Fibroblast of the aortic adventitia (primary cell): ENCODE results near the gene ZNF658. TPM values are rescaled to one million over a fixed set of nuclear protein-coding genes. Genes with fewer than 3 reads are reported as not detected.
"Not testable (repeated sequence)": the region's sequence is repeated elsewhere in the genome, so short reads cannot be mapped to it uniquely, and the experiment has no call there.

Experiments used
- DNase-seq: peaks from one replicate; pipeline ENCODE4 v3.0.0-alpha.2; 2010; ENCODE audit warnings: low read depth
- H3K4me3 ChIP-seq: 2 replicates; pipeline ENCODE4 v1.5.1; 2011; ENCODE audit warnings: low read depth, mild to moderate bottlenecking, control low read depth, low read length, moderate library complexity
- total RNA-seq: library from RNA; depleted of rRNA; stranded (reverse); fragments of >200 nt; gene quantifications from 2 replicates; pipeline ENCODE4 v1.2.3, GENCODE V29; 2012; ENCODE audit warnings: low replicate concordance

Gene ZNF658
- total RNA-seq: 2.2 and 6.4 TPM in 2 replicates

- DNase-seq: peak; percentile 90
- H3K4me3 ChIP-seq: peak within 1 kb of the TSS; percentile 67
Measured at GRCh38 chr9:66900490-66901131, at the start of gene ZNF658. TSS of gene ZNF658 (plus strand) at chr9:66900725. CDS start at chr9:66903562, 2,837 bp downstream.

- DNase-seq, H3K4me3 ChIP-seq: not testable (repeated sequence)
Measured at GRCh38 chr9:66861732-66862131, 38.8 kb upstream of the ZNF658 start.

GRCh38 chr9:66868660-66869059 lies 31.9 kb upstream of the ZNF658 start:
- not testable (repeated sequence) for H3K4me3 ChIP-seq, DNase-seq

GRCh38 chr9:66880605-66881004 lies 19.9 kb upstream of the ZNF658 start:
- H3K4me3 ChIP-seq, DNase-seq: not testable (repeated sequence)

GRCh38 chr9:66881847-66882246 lies 18.7 kb upstream of the ZNF658 start:
- H3K4me3 ChIP-seq, DNase-seq: not testable (repeated sequence)

- not testable (repeated sequence) for DNase-seq, H3K4me3 ChIP-seq
Measured at GRCh38 chr9:66890334-66890733, 10.2 kb upstream of the ZNF658 start.

- peak overlapping the region; percentile 67 for H3K4me3 ChIP-seq
- DNase-seq: not testable (repeated sequence)
Measured at GRCh38 chr9:66901141-66901540, 616 bp downstream of the ZNF658 start.

GRCh38 chr9:66909560-66909959 lies 9.0 kb downstream of the ZNF658 start:
- not testable (repeated sequence) for DNase-seq, H3K4me3 ChIP-seq

- not testable (repeated sequence) for H3K4me3 ChIP-seq, DNase-seq
Measured at GRCh38 chr9:66920072-66920471, 19.5 kb downstream of the ZNF658 start.

GRCh38 chr9:66936194-66936870 lies 35.8 kb downstream of the ZNF658 start:
- H3K4me3 ChIP-seq, DNase-seq: not testable (repeated sequence)

GRCh38 chr9:66937662-66938061 lies 37.1 kb downstream of the ZNF658 start:
- not testable (repeated sequence) for DNase-seq, H3K4me3 ChIP-seq

- DNase-seq, H3K4me3 ChIP-seq: not testable (repeated sequence)
Measured at GRCh38 chr9:66938322-66938721, 37.8 kb downstream of the ZNF658 start.

GRCh38 chr9:66939878-66940830 lies 39.6 kb downstream of the ZNF658 start:
- H3K4me3 ChIP-seq, DNase-seq: not testable (repeated sequence)

- DNase-seq: peak; percentile 55
- H3K4me3 ChIP-seq: not testable (repeated sequence)
Measured at GRCh38 chr9:66942400-66943155, 42.1 kb downstream of the ZNF658 start.

- DNase-seq: peak; percentile 20
- H3K4me3 ChIP-seq: not testable (repeated sequence)
Measured at GRCh38 chr9:66952576-66952975, 52.1 kb downstream of the ZNF658 start.
